Measurements from ENCODE around the gene SDSL. TPM values are rescaled to one million over a fixed set of nuclear protein-coding genes. Genes with fewer than 3 reads are reported as not detected.

SDSL gene
- total and polyA plus RNA-seq, 2 of the 13 experiments (the other 11 are each of a cell fraction or from before 2014, with no cell fraction given) = 1.2 to 1.7 TPM

DNA sequence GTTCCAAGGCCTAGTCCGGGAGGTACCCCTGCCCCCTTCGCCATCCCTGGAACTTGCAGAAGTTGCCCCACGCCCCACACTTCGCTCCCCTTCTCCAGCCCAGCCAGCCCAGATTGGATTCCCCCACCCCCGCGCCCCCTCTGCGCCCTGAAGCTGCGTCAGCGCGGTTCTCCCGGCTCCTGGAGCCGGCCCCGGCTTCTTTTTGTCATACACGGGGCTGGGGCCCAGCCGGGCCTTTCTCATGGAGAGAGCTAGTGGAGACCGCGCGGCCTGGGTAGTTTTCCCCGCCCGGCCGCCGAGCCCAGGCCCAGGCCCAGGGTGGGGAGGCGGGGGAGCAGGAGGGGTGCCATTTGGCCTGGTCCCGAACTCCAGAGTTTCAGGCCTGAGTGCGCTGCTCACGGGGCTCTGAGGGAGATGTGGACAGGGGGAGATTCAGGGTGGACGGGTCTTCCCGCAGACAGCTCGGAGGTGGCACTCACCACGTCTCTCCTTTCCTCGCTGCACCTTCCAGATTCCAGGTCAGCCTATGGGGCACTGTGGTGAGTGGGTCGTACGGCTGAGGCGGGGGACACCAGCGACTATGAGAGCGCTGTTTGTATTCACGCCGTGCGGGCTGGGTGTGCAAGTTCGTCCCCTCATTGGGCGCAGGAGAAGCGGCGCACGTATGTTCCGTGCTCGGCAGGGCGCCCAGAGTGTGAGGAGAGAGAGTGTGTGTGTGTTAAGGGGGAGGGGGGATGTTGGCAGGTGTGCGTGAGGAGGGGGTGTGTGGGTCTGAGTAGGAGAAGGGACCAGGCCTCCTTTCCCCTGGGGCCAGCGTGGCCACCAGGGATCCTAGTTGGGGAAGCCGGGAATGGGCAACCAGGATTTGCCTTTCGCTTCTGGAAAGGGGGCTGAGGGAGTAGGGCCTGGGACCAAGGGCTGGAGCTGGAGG lies 50.3 kb downstream of the SDSL start:
- Histone ChIP-seq H3K27ac (ENCODE audit: extremely low read length, insufficient read depth, low read length) (no peak overlapping the region), H3K27me3 (ENCODE audit: control insufficient read depth in 1 of 2, insufficient read depth in 2 of 2, low read length in 2 of 2) (peaks cover 11 to 85% of the 10 kb centered on the region in 2 experiments), H3K9me3 (ENCODE audit: low read length) (no peaks in the 10 kb centered on the region), H3K4me1 (ENCODE audit: insufficient read depth, low read length) (no peaks in the 10 kb centered on the region), H2AFZ (ENCODE audit: low read length) (no peak overlapping the region), H3K4me2 (ENCODE audit: low read depth, low read length) (no peak overlapping the region), H3K4me3 (replicated peaks in 1 of 3; ENCODE audit: insufficient read depth in 1 of 3, low read depth in 2 of 3, low read length in 3 of 3) (no peak overlapping the region), H3K36me3 (replicated peaks in 1 of 2; ENCODE audit: control insufficient read depth in 1 of 2, insufficient read depth in 2 of 2, low read length in 2 of 2) (no peaks in the 10 kb centered on the region), H3K9ac (ENCODE audit: insufficient read depth, low read depth, low read length) (no peak overlapping the region), H3K79me2 (ENCODE audit: insufficient read depth, low read length) (no peaks in the 10 kb centered on the region), H4K20me1 (ENCODE audit: insufficient read depth, low read length) (no peaks in the 10 kb centered on the region)
- TF ChIP-seq GLI4 (CRISPR knock-in tag; IDR thresholded peaks at IDR 0.05; ENCODE audit: borderline replicate concordance) (no peak), FLYWCH1 (CRISPR knock-in tag; IDR thresholded peaks at IDR 0.05) (no peak), ZNF30 (CRISPR knock-in tag; IDR thresholded peaks at IDR 0.05) (no peak), ZNF333 (CRISPR knock-in tag; IDR thresholded peaks at IDR 0.05; ENCODE audit: borderline replicate concordance) (no peak), ZFP90 (CRISPR knock-in tag; IDR thresholded peaks at IDR 0.05; ENCODE audit: borderline replicate concordance) (no peak), ZC3H4 (CRISPR knock-in tag; IDR thresholded peaks at IDR 0.05; ENCODE audit: borderline replicate concordance) (no peak), GPN1 (CRISPR knock-in tag; IDR thresholded peaks at IDR 0.05; ENCODE audit: borderline replicate concordance) (no peak), ZFY (CRISPR knock-in tag; IDR thresholded peaks at IDR 0.05) (no peak), MLLT10 (CRISPR knock-in tag; IDR thresholded peaks at IDR 0.05) (no peak), NFIC (IDR thresholded peaks at IDR 0.05; ENCODE audit: low read length) (no peak), PAF1 (CRISPR knock-in tag; IDR thresholded peaks at IDR 0.05) (no peak), POLR2G (IDR thresholded peaks at IDR 0.05; ENCODE audit: low read depth, low read length) (no peak), ZNF749 (CRISPR knock-in tag; IDR thresholded peaks at IDR 0.05; ENCODE audit: borderline replicate concordance) (no peak), EHMT2 (IDR thresholded peaks at IDR 0.05; ENCODE audit: borderline replicate concordance, low read depth, low read length) (no peak)
- TF ChIP-seq, protein P1, sequence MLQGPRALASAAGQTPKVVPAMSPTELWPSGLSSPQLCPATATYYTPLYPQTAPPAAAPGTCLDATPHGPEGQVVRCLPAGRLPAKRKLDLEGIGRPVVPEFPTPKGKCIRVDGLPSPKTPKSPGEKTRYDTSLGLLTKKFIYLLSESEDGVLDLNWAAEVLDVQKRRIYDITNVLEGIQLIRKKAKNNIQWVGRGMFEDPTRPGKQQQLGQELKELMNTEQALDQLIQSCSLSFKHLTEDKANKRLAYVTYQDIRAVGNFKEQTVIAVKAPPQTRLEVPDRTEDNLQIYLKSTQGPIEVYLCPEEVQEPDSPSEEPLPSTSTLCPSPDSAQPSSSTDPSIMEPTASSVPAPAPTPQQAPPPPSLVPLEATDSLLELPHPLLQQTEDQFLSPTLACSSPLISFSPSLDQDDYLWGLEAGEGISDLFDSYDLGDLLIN (CRISPR knock-in tag; IDR thresholded peaks at IDR 0.05; ENCODE audit: borderline replicate concordance) = no peak
- TF ChIP-seq, protein P2, sequence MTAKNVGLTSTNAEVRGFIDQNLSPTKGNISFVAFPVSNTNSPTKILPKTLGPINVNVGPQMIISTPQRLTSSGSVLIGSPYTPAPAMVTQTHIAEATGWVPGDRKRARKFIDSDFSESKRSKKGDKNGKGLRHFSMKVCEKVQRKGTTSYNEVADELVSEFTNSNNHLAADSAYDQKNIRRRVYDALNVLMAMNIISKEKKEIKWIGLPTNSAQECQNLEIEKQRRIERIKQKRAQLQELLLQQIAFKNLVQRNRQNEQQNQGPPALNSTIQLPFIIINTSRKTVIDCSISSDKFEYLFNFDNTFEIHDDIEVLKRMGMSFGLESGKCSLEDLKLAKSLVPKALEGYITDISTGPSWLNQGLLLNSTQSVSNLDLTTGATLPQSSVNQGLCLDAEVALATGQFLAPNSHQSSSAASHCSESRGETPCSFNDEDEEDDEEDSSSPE (CRISPR knock-in tag; IDR thresholded peaks at IDR 0.05) = no peak
- TF ChIP-seq, protein P3, sequence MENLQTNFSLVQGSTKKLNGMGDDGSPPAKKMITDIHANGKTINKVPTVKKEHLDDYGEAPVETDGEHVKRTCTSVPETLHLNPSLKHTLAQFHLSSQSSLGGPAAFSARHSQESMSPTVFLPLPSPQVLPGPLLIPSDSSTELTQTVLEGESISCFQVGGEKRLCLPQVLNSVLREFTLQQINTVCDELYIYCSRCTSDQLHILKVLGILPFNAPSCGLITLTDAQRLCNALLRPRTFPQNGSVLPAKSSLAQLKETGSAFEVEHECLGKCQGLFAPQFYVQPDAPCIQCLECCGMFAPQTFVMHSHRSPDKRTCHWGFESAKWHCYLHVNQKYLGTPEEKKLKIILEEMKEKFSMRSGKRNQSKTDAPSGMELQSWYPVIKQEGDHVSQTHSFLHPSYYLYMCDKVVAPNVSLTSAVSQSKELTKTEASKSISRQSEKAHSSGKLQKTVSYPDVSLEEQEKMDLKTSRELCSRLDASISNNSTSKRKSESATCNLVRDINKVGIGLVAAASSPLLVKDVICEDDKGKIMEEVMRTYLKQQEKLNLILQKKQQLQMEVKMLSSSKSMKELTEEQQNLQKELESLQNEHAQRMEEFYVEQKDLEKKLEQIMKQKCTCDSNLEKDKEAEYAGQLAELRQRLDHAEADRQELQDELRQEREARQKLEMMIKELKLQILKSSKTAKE (CRISPR knock-in tag; IDR thresholded peaks at IDR 0.05; ENCODE audit: borderline replicate concordance) = no peak
- TF ChIP-seq, protein P4, sequence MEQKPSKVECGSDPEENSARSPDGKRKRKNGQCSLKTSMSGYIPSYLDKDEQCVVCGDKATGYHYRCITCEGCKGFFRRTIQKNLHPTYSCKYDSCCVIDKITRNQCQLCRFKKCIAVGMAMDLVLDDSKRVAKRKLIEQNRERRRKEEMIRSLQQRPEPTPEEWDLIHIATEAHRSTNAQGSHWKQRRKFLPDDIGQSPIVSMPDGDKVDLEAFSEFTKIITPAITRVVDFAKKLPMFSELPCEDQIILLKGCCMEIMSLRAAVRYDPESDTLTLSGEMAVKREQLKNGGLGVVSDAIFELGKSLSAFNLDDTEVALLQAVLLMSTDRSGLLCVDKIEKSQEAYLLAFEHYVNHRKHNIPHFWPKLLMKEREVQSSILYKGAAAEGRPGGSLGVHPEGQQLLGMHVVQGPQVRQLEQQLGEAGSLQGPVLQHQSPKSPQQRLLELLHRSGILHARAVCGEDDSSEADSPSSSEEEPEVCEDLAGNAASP (CRISPR knock-in tag; IDR thresholded peaks at IDR 0.05; ENCODE audit: borderline replicate concordance) = no peak
- in situ Hi-C loops (cut with HindIII; ENCODE audit: extremely low pct_ligation_motif_present, low pct_unique_long_range_greater_than_20kb) (no loop called here), intact Hi-C loops (cut with micrococcal nuclease; ENCODE audit: unreplicated experiment) (no loop called here)
- POLR2A ChIA-PET = no interaction called here
- CTCF ChIA-PET (ENCODE audit: low intra/inter-chr PET ratio, low total read pairs) = no interaction called here
- whole genome bisulfite sequencing (ENCODE audit: low lambda C conversion rate) = 14% methylated on average over 27 of the region's 51 CpGs
- DNase-seq (ENCODE audit: low spot score) = no peak
- no TSS peak for BruUV-seq (replicated peaks)
- FAIRE-seq = no peak
- ATAC-seq = no peak
